Hepatocyte (in vitro differentiated cells): ENCODE data around the gene CLCN1. TPM values are rescaled to one million over a fixed set of nuclear protein-coding genes. Genes with fewer than 3 reads are reported as not detected.

Source experiments
- DNase-seq: peaks from one replicate; pipeline ENCODE4 v3.0.0-alpha.2; 2016; ENCODE audit warnings: low spot score
- H2AFZ ChIP-seq: fragments of 200-600 bp; sonication (generic); 2 replicates; pipeline ENCODE4 v1.6.0; 2016; ENCODE audit warnings: antibody characterized with exemption, mild to moderate bottlenecking
- H3K27ac ChIP-seq: fragments of 200-600 bp; sonication (generic); 2 replicates; pipeline ENCODE4 v1.5.1; 2016; ENCODE audit warnings: mild to moderate bottlenecking
- H3K27me3 ChIP-seq: fragments of 200-600 bp; sonication (generic); 2 replicates; pipeline ENCODE4 v1.6.1; 2016
- H3K36me3 ChIP-seq: fragments of 200-600 bp; sonication (generic); replicated peaks from 2 replicates; pipeline ENCODE4 v1.5.1; 2016; ENCODE audit warnings: low read depth; ENCODE audit not compliant: insufficient read depth
- H3K4me1 ChIP-seq: fragments of 200-600 bp; sonication (generic); 2 replicates; pipeline ENCODE4 v1.5.1; 2016; ENCODE audit warnings: mild to moderate bottlenecking, moderate library complexity; ENCODE audit not compliant: insufficient read depth
- H3K4me2 ChIP-seq: fragments of 200-600 bp; sonication (generic); 2 replicates; pipeline ENCODE4 v1.6.0; 2016
- H3K4me3 ChIP-seq: fragments of 200-600 bp; sonication (generic); 2 replicates; pipeline ENCODE4 v1.5.1; 2016; ENCODE audit warnings: mild to moderate bottlenecking
- H3K79me2 ChIP-seq: fragments of 200-600 bp; sonication (generic); 2 replicates; pipeline ENCODE4 v1.6.0; 2017; ENCODE audit warnings: mild to moderate bottlenecking
- H3K9me2 ChIP-seq: fragments of 200-600 bp; sonication (generic); replicated peaks from 2 replicates; pipeline ENCODE4 v1.6.0; 2017; ENCODE audit warnings: mild to moderate bottlenecking; ENCODE audit not compliant: insufficient read depth
- H3K9me3 ChIP-seq: fragments of 200-600 bp; sonication (generic); 2 replicates; pipeline ENCODE4 v1.5.1; 2016; ENCODE audit warnings: low read depth, mild to moderate bottlenecking
- H4K20me1 ChIP-seq: fragments of 200-600 bp; sonication (generic); 2 replicates; pipeline ENCODE4 v1.6.0; 2016; ENCODE audit warnings: mild to moderate bottlenecking; ENCODE audit not compliant: insufficient read depth, poor library complexity, severe bottlenecking
- CTCF ChIP-seq: fragments of 200-600 bp; sonication (generic); IDR thresholded peaks from 2 replicates; pipeline ENCODE4 v1.5.1; 2016; ENCODE audit warnings: antibody characterized with exemption, mild to moderate bottlenecking; ENCODE audit not compliant: poor library complexity
- EZH2 ChIP-seq: fragments of 200-600 bp; sonication (generic); IDR thresholded peaks from 2 replicates; pipeline ENCODE4 v1.6.1; 2016; ENCODE audit warnings: antibody characterized with exemption, mild to moderate bottlenecking, borderline replicate concordance
- EZH2phosphoT487 ChIP-seq: fragments of 200-600 bp; sonication (generic); IDR thresholded peaks from one replicate; pipeline ENCODE4 v1.6.1; 2018; ENCODE audit warnings: antibody characterized with exemption, mild to moderate bottlenecking, low read depth, moderate library complexity; ENCODE audit not compliant: unreplicated experiment, severe bottlenecking
- WGBS: methylation state at CpG from one replicate; pipeline ENCODE4 v1.1.6; 2016; ENCODE audit warnings: low lambda C conversion rate; ENCODE audit errors: missing lambda C conversion rate; 5-methylcytosine and 5-hydroxymethylcytosine counted together
- polyA plus RNA-seq: library from polyadenylated mRNA; unstranded; fragments of >200 nt; fragmentation: Nextera tagmentation; extraction: Ambion mirVana; gene quantifications from 2 replicates; pipeline ENCODE4 v1.2.1, GENCODE V29; 2016
- total RNA-seq: library from RNA; depleted of rRNA; stranded (reverse); fragments of >200 nt; gene quantifications from 2 replicates; pipeline ENCODE4 v1.2.3, GENCODE V29; 2014

The CLCN1 gene
- total RNA-seq = 0.04 TPM in 1 of 2 replicates, not detected in the other
- 0.07 TPM in 1 of 2 replicates, not detected in the other for polyA plus RNA-seq

DNA sequence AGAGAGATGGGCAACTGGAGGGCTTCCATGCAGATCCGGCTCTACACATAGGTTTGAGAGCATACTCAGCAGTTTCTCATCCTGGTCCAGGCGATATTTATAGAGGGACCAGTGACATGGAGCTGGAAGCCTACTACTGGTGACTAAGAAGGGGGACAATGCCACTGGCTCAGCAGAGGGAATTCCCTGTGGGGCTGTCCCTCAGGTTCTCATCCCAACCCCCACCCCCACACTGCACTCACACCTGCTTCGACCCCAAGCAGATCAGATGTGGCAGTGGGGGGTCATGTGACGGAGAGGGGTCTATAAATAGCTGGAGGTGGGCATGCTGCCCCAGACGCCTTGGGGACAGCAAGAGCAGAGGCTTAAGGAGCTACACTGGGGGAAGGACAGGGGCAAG lies at the start of gene CLCN1:
Gene CLCN1, plus strand, starts transcription at position 336 of the 400 bp plus-strand sequence. CDS start 102 bp downstream, outside the sequence.
- no peak for TF ChIP-seq EZH2phosphoT487
- TF ChIP-seq EZH2 = no peak
- TF ChIP-seq CTCF = no peak
- Histone ChIP-seq H3K36me3 (no peaks in the 10 kb centered on the region), H3K27me3 (no peaks in the 10 kb centered on the region), H3K4me3 (no peak within 1 kb of the TSS), H3K4me1 (no peaks in the 10 kb centered on the region), H3K9me2 (no peaks in the 10 kb centered on the region), H3K4me2 (no peak within 1 kb of the TSS), H4K20me1 (no peaks in the 10 kb centered on the region), H3K9me3 (no peaks in the 10 kb centered on the region), H3K27ac (no peak within 1 kb of the TSS), H2AFZ (no peak within 1 kb of the TSS), H3K79me2 (no peaks in the 10 kb centered on the region)
- no peak for DNase-seq
- WGBS = 92% methylated on average over 5 of the region's 5 CpGs

DNA sequence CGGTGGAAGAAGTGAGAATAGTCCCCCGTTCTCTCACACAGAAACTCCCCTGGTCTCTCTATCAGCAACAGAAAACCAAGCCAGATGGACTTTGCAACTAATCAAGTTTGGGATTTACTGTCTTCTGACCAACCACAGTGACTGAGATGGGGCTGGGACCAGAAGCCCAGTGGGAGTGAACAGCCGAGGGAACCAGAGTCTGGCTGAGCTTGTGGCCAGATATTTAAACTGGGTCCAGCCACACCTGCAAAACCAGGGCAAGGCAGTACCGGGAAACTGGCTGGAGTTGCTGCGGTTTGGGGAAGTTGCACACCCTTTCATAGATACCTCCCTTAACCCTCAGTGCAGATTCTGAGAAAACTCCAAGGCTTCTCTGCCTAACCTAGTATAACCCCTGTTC lies 46.7 kb upstream of the CLCN1 start:
- WGBS = 95% methylated on average over 5 of the region's 5 CpGs
- Histone ChIP-seq H3K36me3 (no peaks in the 10 kb centered on the region), H3K27ac (no peak overlapping the region)

DNA sequence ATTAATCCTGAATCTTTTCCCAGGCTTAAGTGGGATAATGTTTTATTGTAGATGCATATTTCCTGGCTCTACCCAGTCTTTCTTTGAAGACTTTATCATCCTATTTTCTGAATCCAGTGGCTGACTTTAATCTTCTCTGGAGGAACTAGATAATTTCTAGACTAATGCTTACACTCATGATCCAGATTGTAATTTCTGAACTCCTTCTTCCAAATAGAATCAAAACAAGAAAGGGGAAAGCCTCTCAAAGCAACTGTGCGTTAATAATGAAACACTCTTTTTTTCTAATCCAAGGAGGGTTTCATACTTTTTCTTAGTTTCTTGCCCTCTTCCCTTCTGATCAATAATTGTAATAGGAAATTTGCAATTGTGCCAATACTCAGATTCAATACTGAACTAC lies 44.7 kb upstream of the CLCN1 start:
- Histone ChIP-seq H3K36me3 (no peaks in the 10 kb centered on the region), H3K4me1 (no peaks in the 10 kb centered on the region), H3K27me3 (no peaks in the 10 kb centered on the region), H3K4me3 (no peak overlapping the region), H2AFZ (no peak overlapping the region), H3K79me2 (no peaks in the 10 kb centered on the region), H3K9me2 (no peaks in the 10 kb centered on the region), H4K20me1 (no peaks in the 10 kb centered on the region), H3K9me3 (no peaks in the 10 kb centered on the region), H3K4me2 (no peak overlapping the region), H3K27ac (no peak overlapping the region)
- TF ChIP-seq EZH2phosphoT487 (no peak), CTCF (no peak), EZH2 (no peak)
- DNase-seq = no peak
- 93% methylated on average over 1 of the region's 1 CpG for WGBS

More for the DNA sequence above, 46.7 kb upstream of the CLCN1 start:
- H3K4me1 ChIP-seq = peaks cover 4% of the 10 kb centered on the region
- peaks cover 13% of the 10 kb centered on the region for H3K79me2 ChIP-seq
- no peak for TF ChIP-seq EZH2phosphoT487
- no peak for TF ChIP-seq CTCF
- no peak for TF ChIP-seq EZH2
- no peak overlapping the region for H3K4me3 ChIP-seq
- H3K9me3 ChIP-seq = no peaks in the 10 kb centered on the region
- H3K27me3 ChIP-seq = no peaks in the 10 kb centered on the region
- DNase-seq = no peak
- H3K4me2 ChIP-seq = no peak overlapping the region
- H3K9me2 ChIP-seq = no peaks in the 10 kb centered on the region
- H4K20me1 ChIP-seq = no peaks in the 10 kb centered on the region
- no peak overlapping the region for H2AFZ ChIP-seq

DNA sequence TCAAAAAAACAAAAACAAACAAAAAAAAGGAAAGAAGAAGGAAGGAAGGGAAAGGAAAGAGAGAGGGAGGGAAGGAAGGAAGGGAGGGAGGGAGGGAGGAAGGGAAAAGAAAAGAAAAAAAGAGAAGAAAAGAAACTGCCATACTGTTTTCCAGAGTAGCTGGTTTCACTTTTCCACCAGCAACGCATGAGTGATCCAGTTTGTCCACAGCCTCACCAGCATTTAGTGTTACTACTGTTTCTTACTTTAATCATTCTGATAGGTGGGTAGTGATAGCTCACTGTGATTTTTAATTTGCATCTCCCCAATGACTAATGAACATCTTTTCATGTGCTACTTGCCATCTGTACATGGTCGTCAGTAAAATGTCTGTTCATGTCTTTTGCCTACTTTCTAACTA lies 43.0 kb upstream of the CLCN1 start:
- Histone ChIP-seq H3K9me2 (no peaks in the 10 kb centered on the region), H3K27me3 (no peaks in the 10 kb centered on the region), H3K9me3 (no peaks in the 10 kb centered on the region), H3K79me2 (no peaks in the 10 kb centered on the region), H2AFZ (no peak overlapping the region), H3K4me2 (no peak overlapping the region), H4K20me1 (no peaks in the 10 kb centered on the region), H3K36me3 (no peaks in the 10 kb centered on the region), H3K4me3 (no peak overlapping the region), H3K27ac (no peak overlapping the region), H3K4me1 (no peaks in the 10 kb centered on the region)
- WGBS = 100% methylated on average over 2 of the region's 2 CpGs
- no peak for TF ChIP-seq CTCF
- TF ChIP-seq EZH2 = no peak
- TF ChIP-seq EZH2phosphoT487 = no peak
- DNase-seq = no peak
